AG04449 (cell line): Measurements from ENCODE around the gene ZNF775.

Source experiments
- CTCF ChIA-PET: fragments of 350-600 bp; formaldehyde crosslinking; extraction: SDS; loops from one replicate; lab custom pipeline; 2021; ENCODE audit warnings: antibody characterized with exemption; lab: Yijun Ruan, JAX
- POLR2A ChIA-PET: fragments of 400-600, 350-600 bp; formaldehyde crosslinking; extraction: SDS; loops from one replicate; lab custom pipeline; 2020; ENCODE audit warnings: antibody characterized with exemption, inconsistent platforms; lab: Yijun Ruan, JAX
- DNase-seq: peaks from one replicate; pipeline ENCODE4 v3.0.0-alpha.2; 2010; ENCODE audit warnings: low read depth, low spot score
- H3K4me3 ChIP-seq: 2 replicates; pipeline ENCODE4 v1.5.1; 2011; ENCODE audit warnings: low read depth, mild to moderate bottlenecking, control low read depth, low read length
- TF ChIP-seq, protein P1 (sequence below): IDR thresholded peaks from one replicate; pipeline ENCODE4 v1.5.1; 2011; ENCODE audit warnings: mild to moderate bottlenecking, moderate library complexity, low read length, control low read depth, inconsistent platforms; ENCODE audit not compliant: insufficient read depth; ENCODE audit errors: missing control alignments

Gene ZNF775

DNA sequence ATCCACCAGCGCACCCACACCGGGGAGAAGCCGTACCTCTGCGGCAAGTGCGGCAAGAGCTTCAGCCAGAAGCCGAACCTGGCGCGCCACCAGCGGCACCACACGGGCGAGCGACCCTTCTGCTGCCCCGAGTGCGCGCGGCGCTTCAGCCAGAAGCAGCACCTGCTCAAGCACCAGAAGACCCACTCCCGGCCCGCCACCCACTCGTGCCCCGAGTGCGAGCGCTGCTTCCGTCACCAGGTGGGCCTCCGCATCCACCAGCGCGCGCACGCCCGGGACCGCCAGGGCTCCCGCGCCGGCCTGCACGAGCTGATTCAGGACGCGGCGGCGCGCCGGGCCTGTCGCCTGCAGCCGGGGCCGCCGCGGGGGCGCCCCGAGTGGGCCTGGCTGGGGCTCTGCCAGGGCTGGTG lies 17.7 kb downstream of the ZNF775 start:
- ChIA-PET POLR2A (no interaction called here), CTCF (no interaction called here)
- no peak for DNase-seq
- H3K4me3 ChIP-seq: no peak overlapping the region
- TF ChIP-seq, protein P1, sequence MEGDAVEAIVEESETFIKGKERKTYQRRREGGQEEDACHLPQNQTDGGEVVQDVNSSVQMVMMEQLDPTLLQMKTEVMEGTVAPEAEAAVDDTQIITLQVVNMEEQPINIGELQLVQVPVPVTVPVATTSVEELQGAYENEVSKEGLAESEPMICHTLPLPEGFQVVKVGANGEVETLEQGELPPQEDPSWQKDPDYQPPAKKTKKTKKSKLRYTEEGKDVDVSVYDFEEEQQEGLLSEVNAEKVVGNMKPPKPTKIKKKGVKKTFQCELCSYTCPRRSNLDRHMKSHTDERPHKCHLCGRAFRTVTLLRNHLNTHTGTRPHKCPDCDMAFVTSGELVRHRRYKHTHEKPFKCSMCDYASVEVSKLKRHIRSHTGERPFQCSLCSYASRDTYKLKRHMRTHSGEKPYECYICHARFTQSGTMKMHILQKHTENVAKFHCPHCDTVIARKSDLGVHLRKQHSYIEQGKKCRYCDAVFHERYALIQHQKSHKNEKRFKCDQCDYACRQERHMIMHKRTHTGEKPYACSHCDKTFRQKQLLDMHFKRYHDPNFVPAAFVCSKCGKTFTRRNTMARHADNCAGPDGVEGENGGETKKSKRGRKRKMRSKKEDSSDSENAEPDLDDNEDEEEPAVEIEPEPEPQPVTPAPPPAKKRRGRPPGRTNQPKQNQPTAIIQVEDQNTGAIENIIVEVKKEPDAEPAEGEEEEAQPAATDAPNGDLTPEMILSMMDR: no peak

DNA sequence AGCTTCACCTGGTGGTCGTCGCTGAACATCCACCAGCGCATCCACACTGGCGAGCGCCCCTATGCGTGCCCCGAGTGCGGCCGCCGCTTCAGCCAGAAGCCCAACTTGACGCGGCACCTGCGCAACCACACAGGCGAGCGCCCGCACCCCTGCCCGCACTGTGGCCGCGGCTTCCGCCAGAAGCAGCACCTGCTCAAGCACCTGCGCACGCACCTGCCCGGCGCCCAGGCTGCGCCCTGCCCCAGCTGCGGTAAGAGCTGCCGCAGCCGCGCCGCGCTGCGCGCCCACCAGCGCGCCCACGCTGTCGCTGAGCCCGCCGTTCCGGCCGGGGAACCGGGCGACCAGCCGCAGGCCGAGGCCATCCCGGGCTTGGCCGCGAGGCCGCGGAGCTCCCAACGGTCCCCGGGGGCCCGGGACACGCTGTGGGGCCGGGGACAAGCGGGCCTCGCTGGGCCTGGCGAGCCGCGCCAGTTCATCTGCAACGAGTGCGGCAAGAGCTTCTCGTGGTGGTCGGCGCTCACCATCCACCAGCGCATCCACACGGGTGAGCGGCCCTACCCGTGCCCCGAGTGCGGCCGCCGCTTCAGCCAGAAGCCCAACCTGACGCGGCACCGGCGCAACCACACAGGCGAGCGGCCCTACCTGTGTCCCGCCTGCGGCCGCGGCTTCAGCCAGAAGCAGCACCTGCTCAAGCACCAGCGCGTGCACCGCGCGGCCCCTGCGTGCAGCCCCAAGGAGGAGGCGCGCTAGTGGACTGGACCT lies 18.4 kb downstream of the ZNF775 start:
- POLR2A ChIA-PET: no interaction called here
- CTCF ChIA-PET: no interaction called here
- TF ChIP-seq, protein P1: no peak
- no peak overlapping the region for H3K4me3 ChIP-seq
- DNase-seq: no peak

DNA sequence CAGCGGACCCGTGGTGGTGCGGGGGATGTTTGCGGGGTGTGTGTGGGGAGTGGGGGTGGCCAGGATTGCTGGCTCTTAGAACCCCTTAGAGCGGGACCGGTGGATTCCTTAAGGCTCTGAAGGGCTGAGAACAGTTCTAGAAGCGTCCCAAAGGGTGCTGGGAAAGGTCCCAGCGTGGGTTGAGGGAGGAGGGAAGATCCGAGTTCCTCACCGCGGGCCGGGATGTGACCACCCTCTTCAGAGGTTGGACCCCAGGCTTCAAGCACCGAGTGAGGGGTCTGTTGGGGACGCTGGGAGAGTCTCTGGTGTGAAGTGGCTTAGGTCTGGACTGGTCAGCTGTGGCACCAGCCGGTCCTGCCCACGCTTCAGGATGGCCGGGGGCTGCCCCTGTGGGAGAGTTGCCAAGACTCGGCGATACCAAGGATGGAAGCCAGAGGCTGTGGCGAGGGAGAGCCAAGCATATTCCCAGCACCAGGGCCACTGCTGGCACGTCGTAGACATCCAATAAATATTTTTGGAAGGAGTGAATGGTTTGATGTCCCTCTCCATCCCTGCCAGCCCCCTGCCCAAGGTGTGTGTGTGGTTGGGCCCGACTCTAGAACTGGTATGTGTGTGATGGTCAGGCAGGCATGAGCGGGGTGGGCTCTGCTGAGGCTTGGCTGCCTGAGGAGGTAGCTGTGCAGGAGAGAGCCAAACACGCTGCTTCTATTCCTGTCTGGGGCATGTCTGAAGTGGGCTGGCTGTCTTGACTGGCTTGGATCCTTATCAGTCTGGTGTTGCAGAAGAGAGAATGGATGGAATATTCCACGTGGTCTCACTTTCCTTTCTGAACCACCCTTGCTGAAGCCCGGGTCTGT lies 19.2 kb downstream of the ZNF775 start:
- CTCF ChIA-PET: no interaction called here
- POLR2A ChIA-PET: no interaction called here

DNA sequence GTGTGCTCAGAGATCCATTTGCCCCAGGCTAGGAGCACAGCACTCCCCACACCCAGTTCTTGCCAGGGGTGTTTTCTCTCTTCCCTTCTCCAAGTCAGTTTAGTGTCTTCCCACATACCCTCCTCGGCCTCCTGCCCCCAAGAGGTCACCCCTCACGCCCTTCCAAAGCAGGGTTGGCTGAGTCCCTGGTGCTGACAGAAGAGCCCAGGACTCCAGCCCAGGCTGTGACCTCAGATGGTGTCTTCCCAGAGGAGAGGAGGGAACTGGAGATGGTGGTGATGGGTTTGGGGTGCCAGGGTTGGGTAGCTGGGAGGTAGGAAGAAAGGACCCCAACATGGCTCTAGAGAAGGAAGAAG lies 19.8 kb downstream of the ZNF775 start:
- H3K4me3 ChIP-seq: no peak overlapping the region
- no peak for DNase-seq
- TF ChIP-seq, protein P1: no peak
- ChIA-PET POLR2A (no interaction called here), CTCF (no interaction called here)

More for the DNA sequence above, 19.2 kb downstream of the ZNF775 start:
- TF ChIP-seq, protein P1: no peak
- DNase-seq: no peak
- no peak overlapping the region for H3K4me3 ChIP-seq

DNA sequence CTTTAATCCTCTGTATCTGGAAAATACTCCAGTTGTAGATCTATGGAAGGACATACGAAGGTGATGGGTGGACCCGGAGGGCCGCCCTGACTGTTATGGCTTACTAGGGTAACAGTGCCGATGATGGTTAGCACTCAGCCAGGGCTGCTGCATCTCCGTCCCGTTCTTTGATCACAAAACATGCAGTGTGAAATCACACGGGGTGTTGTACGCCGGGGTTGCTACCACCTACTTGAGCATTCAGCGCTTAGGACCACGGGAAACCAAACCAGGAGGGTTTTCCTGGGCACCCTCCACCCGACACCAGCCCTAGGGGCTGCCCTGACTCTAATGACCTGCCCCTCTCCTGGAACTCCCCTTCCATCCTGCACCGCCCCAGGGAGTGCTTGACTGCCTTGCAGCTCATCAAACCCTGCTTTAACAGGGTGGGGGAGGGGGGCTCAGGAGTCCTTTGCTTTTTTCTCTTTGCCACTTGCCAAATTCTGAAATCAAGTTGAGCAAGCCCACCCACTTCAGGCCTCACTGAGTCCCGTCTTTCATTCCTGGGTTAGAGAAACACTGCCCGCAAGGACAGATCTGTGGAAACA lies 20.4 kb downstream of the ZNF775 start:
- POLR2A ChIA-PET: no interaction called here
- no peak overlapping the region for H3K4me3 ChIP-seq
- DNase-seq: no peak
- CTCF ChIA-PET: no interaction called here
- TF ChIP-seq, protein P1: no peak
